ENCODE results near the gene CAMTA1. TPM values are rescaled to one million over a fixed set of nuclear protein-coding genes. Genes with fewer than 3 reads are reported as not detected.

The CAMTA1 gene
- total RNA-seq, 1 donor from 2014 or later = 81.6 TPM

DNA sequence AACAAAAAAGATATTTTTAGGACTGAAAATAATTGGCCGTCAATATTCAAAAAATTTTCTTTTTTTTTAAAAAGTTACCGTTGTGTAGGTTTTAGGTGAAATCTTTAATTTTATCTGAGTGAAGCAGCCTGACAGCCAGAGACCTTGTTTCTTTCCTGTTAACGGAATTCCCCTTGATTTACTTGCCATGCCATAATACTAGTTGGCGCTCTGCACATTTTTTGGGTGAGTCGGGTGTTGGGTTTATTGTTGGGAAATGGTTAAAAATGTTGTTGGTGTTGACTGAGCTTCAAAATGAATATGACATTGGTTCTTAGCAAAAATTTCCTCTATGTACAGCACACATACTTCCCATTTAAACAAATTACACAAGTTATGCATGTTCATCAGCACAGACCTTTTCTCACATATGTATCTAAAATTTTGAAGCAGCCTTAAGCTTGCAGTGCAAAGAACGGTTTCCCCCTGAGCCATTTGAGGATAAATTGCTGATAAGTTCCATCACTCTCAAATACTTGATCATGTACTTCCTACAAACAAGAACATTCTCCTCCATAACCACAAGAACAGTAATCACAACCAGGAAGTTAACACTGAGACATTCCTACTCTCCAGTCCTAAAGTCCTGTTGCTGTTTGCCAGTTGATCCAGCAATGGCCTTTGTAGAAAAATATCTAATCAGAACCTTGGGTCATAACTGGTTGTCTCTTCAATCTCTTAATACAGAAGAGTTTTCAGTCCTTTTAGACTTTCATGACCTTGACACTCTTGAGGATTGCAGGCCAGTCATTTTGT lies 34.2 kb downstream of the CAMTA1 start:
- no peak for DNase-seq (ENCODE audit: extremely low spot score, unreplicated experiment)
- no peak overlapping the region for H3K27ac Mint-ChIP-seq (ENCODE audit: unreplicated experiment)

DNA sequence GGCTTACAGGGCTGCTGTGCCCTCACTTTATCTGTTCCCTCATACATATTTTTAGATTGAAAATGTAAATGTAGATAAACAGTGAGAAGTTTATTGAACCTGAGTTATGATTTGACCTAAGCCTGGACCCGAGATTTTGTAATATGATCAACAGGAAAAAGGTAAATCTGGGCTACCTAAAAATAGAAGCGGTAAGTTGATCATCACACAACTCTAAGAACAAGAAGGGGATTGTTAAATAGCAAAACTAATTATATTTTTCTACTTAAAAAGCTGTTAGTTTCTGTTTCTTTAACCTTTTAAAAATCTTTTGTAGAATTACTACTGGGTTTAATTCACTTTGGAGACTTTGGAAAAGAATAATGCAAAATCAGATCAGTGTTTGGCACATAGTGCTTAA lies 35.6 kb downstream of the CAMTA1 start:
- no peak overlapping the region for H3K27ac Mint-ChIP-seq (ENCODE audit: unreplicated experiment)
- H3K27me3 Mint-ChIP-seq (ENCODE audit: unreplicated experiment) = no peaks in the 10 kb centered on the region
- H3K36me3 Mint-ChIP-seq (ENCODE audit: unreplicated experiment) = peaks cover 7% of the 10 kb centered on the region
- H3K4me3 Mint-ChIP-seq (ENCODE audit: unreplicated experiment) = no peak overlapping the region
- H3K4me1 Mint-ChIP-seq (ENCODE audit: unreplicated experiment) = peaks cover 44% of the 10 kb centered on the region
- TF ChIP-seq, protein P1, sequence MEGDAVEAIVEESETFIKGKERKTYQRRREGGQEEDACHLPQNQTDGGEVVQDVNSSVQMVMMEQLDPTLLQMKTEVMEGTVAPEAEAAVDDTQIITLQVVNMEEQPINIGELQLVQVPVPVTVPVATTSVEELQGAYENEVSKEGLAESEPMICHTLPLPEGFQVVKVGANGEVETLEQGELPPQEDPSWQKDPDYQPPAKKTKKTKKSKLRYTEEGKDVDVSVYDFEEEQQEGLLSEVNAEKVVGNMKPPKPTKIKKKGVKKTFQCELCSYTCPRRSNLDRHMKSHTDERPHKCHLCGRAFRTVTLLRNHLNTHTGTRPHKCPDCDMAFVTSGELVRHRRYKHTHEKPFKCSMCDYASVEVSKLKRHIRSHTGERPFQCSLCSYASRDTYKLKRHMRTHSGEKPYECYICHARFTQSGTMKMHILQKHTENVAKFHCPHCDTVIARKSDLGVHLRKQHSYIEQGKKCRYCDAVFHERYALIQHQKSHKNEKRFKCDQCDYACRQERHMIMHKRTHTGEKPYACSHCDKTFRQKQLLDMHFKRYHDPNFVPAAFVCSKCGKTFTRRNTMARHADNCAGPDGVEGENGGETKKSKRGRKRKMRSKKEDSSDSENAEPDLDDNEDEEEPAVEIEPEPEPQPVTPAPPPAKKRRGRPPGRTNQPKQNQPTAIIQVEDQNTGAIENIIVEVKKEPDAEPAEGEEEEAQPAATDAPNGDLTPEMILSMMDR (IDR thresholded peaks at IDR 0.05) = no peak
- DNase-seq (ENCODE audit: extremely low spot score, unreplicated experiment) = no peak
- no peaks in the 10 kb centered on the region for H3K9me3 Mint-ChIP-seq (ENCODE audit: unreplicated experiment)

More for the DNA sequence above, 34.2 kb downstream of the CAMTA1 start:
- TF ChIP-seq, protein P1 (IDR thresholded peaks at IDR 0.05) = no peak
- Mint-ChIP-seq H3K4me1 (ENCODE audit: unreplicated experiment) (peaks cover 37% of the 10 kb centered on the region), H3K9me3 (ENCODE audit: unreplicated experiment) (no peaks in the 10 kb centered on the region), H3K27me3 (ENCODE audit: unreplicated experiment) (no peaks in the 10 kb centered on the region), H3K4me3 (ENCODE audit: unreplicated experiment) (no peak overlapping the region), H3K36me3 (ENCODE audit: unreplicated experiment) (peaks cover 3% of the 10 kb centered on the region)

DNA sequence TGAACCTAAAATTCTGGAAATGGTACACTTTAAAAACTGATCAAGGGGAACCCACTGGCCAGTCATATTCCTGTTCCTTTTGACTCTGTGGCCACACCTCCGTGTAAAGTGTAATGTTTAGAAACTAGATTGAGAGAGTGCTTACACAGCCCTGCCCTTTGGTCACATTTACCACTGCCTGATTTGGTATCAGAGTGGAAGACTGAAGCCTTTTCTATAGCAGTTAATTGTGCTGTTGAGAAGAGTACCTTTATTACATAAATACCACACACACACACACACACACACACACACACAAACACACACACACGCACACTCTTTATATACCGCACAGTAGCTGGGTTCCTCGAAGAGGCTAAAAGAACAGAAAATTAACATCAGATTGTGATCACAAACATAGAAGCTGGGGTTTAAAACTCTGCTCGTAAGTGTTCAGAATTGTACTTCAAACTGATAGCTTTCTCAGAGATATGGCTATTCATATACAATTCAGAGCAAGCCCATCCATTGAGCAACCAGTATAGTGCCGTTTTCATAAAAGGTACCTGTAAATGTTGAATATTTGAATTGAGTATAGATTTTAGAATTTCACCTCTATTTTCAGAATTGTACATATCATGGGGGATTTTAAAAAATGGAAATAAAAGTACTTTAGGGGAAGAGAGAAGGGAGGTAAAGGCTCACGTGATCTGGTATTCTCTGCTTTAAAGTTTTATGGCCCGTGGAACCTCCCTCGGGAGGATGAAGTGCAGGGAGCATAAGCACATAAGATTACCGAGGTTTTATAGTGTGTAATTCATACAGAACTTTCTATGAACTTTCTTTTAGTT lies 37.5 kb downstream of the CAMTA1 start:
- H3K4me3 Mint-ChIP-seq (ENCODE audit: unreplicated experiment) = no peak overlapping the region
- H3K4me1 Mint-ChIP-seq (ENCODE audit: unreplicated experiment) = peaks cover 57% of the 10 kb centered on the region
- H3K27me3 Mint-ChIP-seq (ENCODE audit: unreplicated experiment) = no peaks in the 10 kb centered on the region
- no peak overlapping the region for H3K27ac Mint-ChIP-seq (ENCODE audit: unreplicated experiment)
- TF ChIP-seq, protein P1 (IDR thresholded peaks at IDR 0.05) = no peak
- DNase-seq (ENCODE audit: extremely low spot score, unreplicated experiment) = no peak
- H3K36me3 Mint-ChIP-seq (ENCODE audit: unreplicated experiment) = peaks cover 8% of the 10 kb centered on the region
- no peaks in the 10 kb centered on the region for H3K9me3 Mint-ChIP-seq (ENCODE audit: unreplicated experiment)

DNA sequence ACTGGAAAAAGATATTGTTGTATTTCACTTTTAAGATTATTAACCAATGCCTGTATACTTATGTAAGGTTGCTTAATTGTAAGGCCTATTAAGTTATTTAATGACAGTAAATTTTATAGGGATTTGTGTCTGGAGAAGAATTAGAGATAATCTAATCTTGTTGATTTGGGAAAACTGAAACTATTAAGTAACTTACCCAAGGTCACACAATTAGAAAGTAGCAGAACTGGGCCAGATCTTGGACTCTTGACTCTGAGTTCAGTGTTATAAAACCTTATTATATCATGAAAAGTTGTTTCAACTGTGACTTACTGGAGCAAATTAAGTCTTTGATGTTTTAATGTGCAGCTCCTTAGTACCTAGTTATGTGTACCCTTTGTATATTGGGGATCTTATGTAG lies 38.5 kb downstream of the CAMTA1 start:
- Mint-ChIP-seq H3K4me3 (ENCODE audit: unreplicated experiment) (no peak overlapping the region), H3K4me1 (ENCODE audit: unreplicated experiment) (peaks cover 59% of the 10 kb centered on the region), H3K36me3 (ENCODE audit: unreplicated experiment) (peaks cover 12% of the 10 kb centered on the region), H3K27ac (ENCODE audit: unreplicated experiment) (peak overlapping the region; percentile 23), H3K27me3 (ENCODE audit: unreplicated experiment) (no peaks in the 10 kb centered on the region), H3K9me3 (ENCODE audit: unreplicated experiment) (no peaks in the 10 kb centered on the region)
- DNase-seq (ENCODE audit: extremely low spot score, unreplicated experiment) = no peak
- TF ChIP-seq, protein P1 (IDR thresholded peaks at IDR 0.05) = no peak
